HG03025 (cell line): ENCODE data around the gene DYDC2.

Experiments used
- ATAC-seq: cut with Tn5 transposase; IDR thresholded peaks from one replicate; pipeline ENCODE4 v1.9.1; 2021; ENCODE audit warnings: mild to moderate bottlenecking, moderate library complexity; ENCODE audit not compliant: unreplicated experiment, low FRiP score

Gene DYDC2

GRCh38 chr10:80365510-80365909 lies 8.9 kb downstream of the DYDC2 start:
- ATAC-seq = no peak

GRCh38 chr10:80371467-80371866 lies 14.9 kb downstream of the DYDC2 start:
- no peak for ATAC-seq

- no peak for ATAC-seq
Observed at GRCh38 chr10:80372675-80373074, 16.1 kb downstream of the DYDC2 start.

- no peak for ATAC-seq
Observed at GRCh38 chr10:80373502-80373901, 16.9 kb downstream of the DYDC2 start.

GRCh38 chr10:80379701-80380100 lies 23.1 kb downstream of the DYDC2 start:
- no peak for ATAC-seq

- no peak for ATAC-seq
Observed at GRCh38 chr10:80380185-80380584, 23.6 kb downstream of the DYDC2 start.

GRCh38 chr10:80382989-80383388 lies 26.4 kb downstream of the DYDC2 start:
- ATAC-seq = no peak

GRCh38 chr10:80390740-80391139 lies 34.2 kb downstream of the DYDC2 start:
- ATAC-seq = no peak

GRCh38 chr10:80392250-80392649 lies 35.7 kb downstream of the DYDC2 start:
- no peak for ATAC-seq

GRCh38 chr10:80394358-80394916 lies 37.9 kb downstream of the DYDC2 start:
- no peak for ATAC-seq

GRCh38 chr10:80397014-80397413 lies 40.4 kb downstream of the DYDC2 start:
- ATAC-seq = no peak

GRCh38 chr10:80400136-80400804 lies 43.7 kb downstream of the DYDC2 start:
- ATAC-seq = no peak

- no peak for ATAC-seq
Observed at GRCh38 chr10:80405035-80405434, 48.5 kb downstream of the DYDC2 start.

- ATAC-seq = no peak
Observed at GRCh38 chr10:80405626-80406025, 49.0 kb downstream of the DYDC2 start.

GRCh38 chr10:80406204-80406603 lies 49.6 kb downstream of the DYDC2 start:
- ATAC-seq = no peak

- ATAC-seq = peak; percentile 36
Observed at GRCh38 chr10:80407812-80408241, 51.2 kb downstream of the DYDC2 start.

GRCh38 chr10:80408242-80409101 lies 51.9 kb downstream of the DYDC2 start, which contains the start of gene PRXL2A:
PRXL2A (plus strand) TSS chr10:80408551; CDS start chr10:80420468, 11,917 bp downstream.
- ATAC-seq = peak; percentile 96

- no peak for ATAC-seq
Observed at GRCh38 chr10:80409121-80409520, 52.5 kb downstream of the DYDC2 start.

- no peak for ATAC-seq
Observed at GRCh38 chr10:80410122-80410521, 53.5 kb downstream of the DYDC2 start.

- no peak for ATAC-seq
Observed at GRCh38 chr10:80410578-80411145, 54.1 kb downstream of the DYDC2 start.

- no peak for ATAC-seq
Observed at GRCh38 chr10:80411267-80411668, 54.7 kb downstream of the DYDC2 start.
